Measurements from ENCODE around the gene EMD. TPM values are rescaled to one million over a fixed set of nuclear protein-coding genes. Genes with fewer than 3 reads are reported as not detected.

Gene EMD
- total and polyA plus RNA-seq, 2 of the 13 experiments (the other 11 are each of a cell fraction or from before 2014, with no cell fraction given) = 14.5 to 14.9 TPM

- TF ChIP-seq HINFP (CRISPR knock-in tag; IDR thresholded peaks at IDR 0.05; ENCODE audit: low read depth) (no peak), RFX1 (IDR thresholded peaks at IDR 0.05) (no peak), ZNF407 (CRISPR knock-in tag; IDR thresholded peaks at IDR 0.05; ENCODE audit: not compliant biosample characterization) (no peak), XBP1 (CRISPR knock-in tag; IDR thresholded peaks at IDR 0.05) (no peak), ESRRA (CRISPR knock-in tag; IDR thresholded peaks at IDR 0.05; ENCODE audit: low read depth) (no peak), ZSCAN21 (CRISPR knock-in tag; IDR thresholded peaks at IDR 0.05; ENCODE audit: borderline replicate concordance) (0 out of 2 replicates have a peak, but pooled peaks have one; percentile 35), ZNF687 (CRISPR knock-in tag; IDR thresholded peaks at IDR 0.05) (peak; percentile 46), NFYC (CRISPR knock-in tag; IDR thresholded peaks at IDR 0.05) (peak; percentile 82), WIZ (CRISPR knock-in tag; IDR thresholded peaks at IDR 0.05) (no peak), TOPORS (CRISPR knock-in tag; IDR thresholded peaks at IDR 0.05) (no peak), SRSF4 (IDR thresholded peaks at IDR 0.05; ENCODE audit: low read depth, low read length, poor library complexity, severe bottlenecking) (no peak), HOXA3 (CRISPR knock-in tag; IDR thresholded peaks at IDR 0.05) (peak; percentile 99), THAP7 (CRISPR knock-in tag; IDR thresholded peaks at IDR 0.05) (no peak), ZNF572 (CRISPR knock-in tag; IDR thresholded peaks at IDR 0.05) (no peak), RFXANK (CRISPR knock-in tag; IDR thresholded peaks at IDR 0.05) (0 out of 2 replicates have a peak, but pooled peaks have one; percentile 35)
These were observed at the start of gene EMD (continued) for GRCh38 chrX:154378799-154379568.
